Osteocyte (in vitro differentiated cells): ENCODE results near the gene CLDND1. TPM values are rescaled to one million over a fixed set of nuclear protein-coding genes. Genes with fewer than 3 reads are reported as not detected.
"Not testable (repeated sequence)": the region's sequence is repeated elsewhere in the genome, so short reads cannot be mapped to it uniquely, and the experiment has no call there.

Experiments used
- DNase-seq: peaks from one replicate; pipeline ENCODE4 v3.0.0; 2021; ENCODE audit warnings: mixed read lengths; ENCODE audit not compliant: unreplicated experiment; ENCODE audit errors: extremely low spot score
- H3K27ac Mint-ChIP-seq: one replicate; pipeline ENCODE4 v1.8.0; 2021; ENCODE audit warnings: mild to moderate bottlenecking, mixed read lengths; ENCODE audit not compliant: unreplicated experiment
- H3K27me3 Mint-ChIP-seq: one replicate; pipeline ENCODE4 v1.8.0; 2021; ENCODE audit warnings: mixed read lengths; ENCODE audit not compliant: unreplicated experiment
- H3K36me3 Mint-ChIP-seq: one replicate; pipeline ENCODE4 v1.8.0; 2021; ENCODE audit warnings: mixed read lengths; ENCODE audit not compliant: unreplicated experiment
- H3K4me1 Mint-ChIP-seq: one replicate; pipeline ENCODE4 v1.8.0; 2021; ENCODE audit warnings: mixed read lengths; ENCODE audit not compliant: unreplicated experiment
- H3K4me3 Mint-ChIP-seq: one replicate; pipeline ENCODE4 v1.8.0; 2021; ENCODE audit warnings: mild to moderate bottlenecking, moderate library complexity, mixed read lengths; ENCODE audit not compliant: unreplicated experiment
- H3K9me3 Mint-ChIP-seq: one replicate; pipeline ENCODE4 v1.8.0; 2021; ENCODE audit warnings: mixed read lengths; ENCODE audit not compliant: unreplicated experiment
- total RNA-seq: library from RNA; stranded (reverse); gene quantifications from 2 replicates; pipeline ENCODE4 v1.2.1, GENCODE V29; 2021
- TF ChIP-seq, protein P1 (sequence below): fragments of 200-600 bp; sonication (generic); IDR thresholded peaks from 2 replicates; pipeline ENCODE4 v1.5.0; 2021; ENCODE audit warnings: antibody characterized with exemption, mild to moderate bottlenecking, moderate library complexity

Gene CLDND1
- total RNA-seq, 1 donor from 2014 or later, result 93.2 TPM

DNA sequence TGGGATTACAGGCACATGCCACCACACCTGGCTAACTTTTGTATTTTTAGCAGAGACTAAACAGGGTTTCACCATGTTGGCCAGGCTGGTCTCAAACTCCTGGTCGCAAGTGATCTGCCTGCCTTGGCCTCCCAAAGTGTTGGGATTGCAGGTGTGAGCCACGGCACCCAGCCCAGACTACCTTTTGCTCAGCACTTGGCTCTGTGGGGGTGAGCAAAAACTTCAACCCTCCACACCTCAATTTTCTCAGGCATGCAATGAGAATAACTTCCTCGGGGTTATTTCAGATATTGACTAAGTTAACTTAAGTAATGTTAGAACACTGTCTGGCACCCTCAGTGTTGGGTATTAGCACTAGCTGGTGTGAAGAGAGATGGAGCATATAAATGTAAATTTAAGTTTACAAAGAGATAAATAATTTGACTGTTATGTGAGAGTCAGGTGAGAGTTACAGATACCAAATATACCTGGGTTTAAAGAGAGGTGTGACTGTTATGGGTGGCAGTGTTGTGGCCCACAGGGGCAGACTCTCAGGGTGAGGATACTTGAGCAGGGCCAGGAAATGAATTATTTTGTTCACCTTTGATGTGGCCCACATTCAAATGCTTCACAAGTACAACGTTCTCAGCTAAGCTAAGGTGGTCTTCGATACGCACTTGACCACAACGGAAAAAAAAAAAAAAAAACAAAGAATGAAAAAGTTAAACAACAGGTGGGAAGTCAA is 41.7 kb upstream of the CLDND1 start:
- no peak for DNase-seq
- H3K27me3 Mint-ChIP-seq, result peaks cover 59% of the 10 kb centered on the region
- H3K9me3 Mint-ChIP-seq, result no peaks in the 10 kb centered on the region
- no peaks in the 10 kb centered on the region for H3K4me1 Mint-ChIP-seq
- TF ChIP-seq, protein P1, sequence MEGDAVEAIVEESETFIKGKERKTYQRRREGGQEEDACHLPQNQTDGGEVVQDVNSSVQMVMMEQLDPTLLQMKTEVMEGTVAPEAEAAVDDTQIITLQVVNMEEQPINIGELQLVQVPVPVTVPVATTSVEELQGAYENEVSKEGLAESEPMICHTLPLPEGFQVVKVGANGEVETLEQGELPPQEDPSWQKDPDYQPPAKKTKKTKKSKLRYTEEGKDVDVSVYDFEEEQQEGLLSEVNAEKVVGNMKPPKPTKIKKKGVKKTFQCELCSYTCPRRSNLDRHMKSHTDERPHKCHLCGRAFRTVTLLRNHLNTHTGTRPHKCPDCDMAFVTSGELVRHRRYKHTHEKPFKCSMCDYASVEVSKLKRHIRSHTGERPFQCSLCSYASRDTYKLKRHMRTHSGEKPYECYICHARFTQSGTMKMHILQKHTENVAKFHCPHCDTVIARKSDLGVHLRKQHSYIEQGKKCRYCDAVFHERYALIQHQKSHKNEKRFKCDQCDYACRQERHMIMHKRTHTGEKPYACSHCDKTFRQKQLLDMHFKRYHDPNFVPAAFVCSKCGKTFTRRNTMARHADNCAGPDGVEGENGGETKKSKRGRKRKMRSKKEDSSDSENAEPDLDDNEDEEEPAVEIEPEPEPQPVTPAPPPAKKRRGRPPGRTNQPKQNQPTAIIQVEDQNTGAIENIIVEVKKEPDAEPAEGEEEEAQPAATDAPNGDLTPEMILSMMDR, result no peak
- H3K36me3 Mint-ChIP-seq, result no peaks in the 10 kb centered on the region
- H3K27ac Mint-ChIP-seq, result no peak overlapping the region
- no peak overlapping the region for H3K4me3 Mint-ChIP-seq

DNA sequence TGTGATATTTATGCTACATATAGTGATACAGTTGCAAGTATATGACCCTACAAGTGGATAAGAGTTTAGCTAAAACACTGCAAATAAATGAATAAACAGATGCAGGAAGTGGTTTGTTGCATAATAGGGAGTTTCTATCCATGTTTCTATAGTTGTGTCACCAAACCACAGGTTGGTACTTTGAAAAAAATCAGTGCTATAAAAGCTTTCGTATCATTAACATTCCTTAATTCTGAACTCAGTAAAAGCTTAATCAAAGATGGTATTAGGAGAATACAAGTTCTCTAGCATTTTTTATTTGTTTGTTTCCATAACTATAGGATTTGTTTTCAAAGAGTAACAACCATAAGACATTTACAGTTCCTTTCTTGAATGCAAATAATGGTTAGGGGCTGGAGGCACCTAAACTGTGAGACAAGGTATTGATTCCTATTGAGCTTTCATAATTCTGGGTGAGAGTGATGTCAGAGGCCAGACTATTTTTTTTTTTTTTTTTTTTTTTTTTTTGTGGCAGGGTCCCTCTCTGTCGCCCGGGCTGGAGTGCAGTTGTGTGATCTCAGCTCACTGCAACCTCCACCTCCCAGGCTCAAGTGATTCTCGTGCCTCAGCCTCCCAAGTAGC is 41.1 kb upstream of the CLDND1 start:
- no peak for DNase-seq
- Mint-ChIP-seq H3K36me3 (no peaks in the 10 kb centered on the region), H3K4me1 (no peaks in the 10 kb centered on the region), H3K27ac (no peak overlapping the region), H3K4me3 (no peak overlapping the region), H3K27me3 (peaks cover 66% of the 10 kb centered on the region), H3K9me3 (no peaks in the 10 kb centered on the region)
- TF ChIP-seq, protein P1, result no peak

DNA sequence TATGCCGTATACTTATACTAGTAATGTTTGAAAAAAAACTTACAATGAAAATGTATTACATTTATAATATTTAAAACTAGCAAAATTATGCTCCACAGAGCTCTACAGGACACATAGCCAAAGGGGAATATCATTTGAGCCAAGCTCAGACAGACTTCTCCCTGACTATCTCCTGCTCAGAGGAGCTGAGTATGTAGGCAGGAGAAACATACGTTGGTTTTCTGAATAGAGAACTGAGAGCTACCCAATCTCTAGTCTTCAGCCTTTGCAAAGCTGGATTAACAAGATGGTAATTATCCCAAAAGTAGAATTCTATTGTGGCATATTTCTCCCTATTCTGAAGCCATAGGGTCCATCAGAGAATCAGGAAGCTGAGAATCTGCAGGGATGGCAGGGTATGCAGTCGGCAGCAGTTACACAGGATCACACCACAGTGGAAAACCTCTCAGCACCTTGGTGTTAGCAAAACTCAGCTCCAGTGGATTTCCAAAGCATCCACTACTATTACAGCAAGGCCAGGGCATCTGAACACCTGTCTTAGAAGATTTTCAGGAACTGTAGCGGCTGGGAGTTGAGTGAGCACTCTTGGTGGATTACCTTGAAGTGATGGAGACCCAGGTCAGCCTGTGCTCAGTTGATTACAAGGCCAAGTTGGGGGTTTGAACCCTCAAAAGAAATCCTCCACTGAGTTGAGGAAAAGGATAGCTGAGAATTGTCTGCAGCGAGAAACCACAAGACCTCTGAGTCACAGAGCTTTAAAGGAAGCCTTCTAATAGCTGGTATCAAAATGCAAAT is 39.2 kb upstream of the CLDND1 start:
- H3K27me3 Mint-ChIP-seq, result peaks cover 73% of the 10 kb centered on the region

DNA sequence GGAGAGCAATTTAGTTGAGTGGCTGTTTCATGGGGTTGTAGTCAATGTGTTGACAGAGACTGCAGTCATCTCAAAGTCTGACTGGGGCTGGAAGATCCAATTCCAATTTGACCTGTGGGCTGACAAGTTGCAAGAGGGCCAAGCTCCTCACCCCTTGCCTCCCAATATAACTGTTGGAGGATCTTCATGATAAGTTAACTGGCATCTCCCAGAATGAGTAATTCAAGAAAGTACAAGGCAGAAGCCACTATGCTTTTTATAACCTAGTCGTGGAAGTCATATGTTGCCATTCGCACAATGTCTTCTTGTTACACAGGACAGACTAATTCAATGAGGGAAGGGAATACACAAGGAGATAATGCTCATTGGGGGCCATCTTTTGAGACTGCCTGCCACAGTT is 38.2 kb upstream of the CLDND1 start:
- Mint-ChIP-seq H3K4me3 (no peak overlapping the region), H3K27me3 (peaks cover 78% of the 10 kb centered on the region), H3K4me1 (no peaks in the 10 kb centered on the region), H3K27ac (no peak overlapping the region), H3K36me3 (no peaks in the 10 kb centered on the region), H3K9me3 (no peaks in the 10 kb centered on the region)
- no peak for DNase-seq
- TF ChIP-seq, protein P1, result no peak

More for the DNA sequence above, 39.2 kb upstream of the CLDND1 start:
- no peaks in the 10 kb centered on the region for H3K4me1 Mint-ChIP-seq
- no peaks in the 10 kb centered on the region for H3K36me3 Mint-ChIP-seq
- no peak overlapping the region for H3K27ac Mint-ChIP-seq
- no peak overlapping the region for H3K4me3 Mint-ChIP-seq
- no peak for DNase-seq
- H3K9me3 Mint-ChIP-seq, result no peaks in the 10 kb centered on the region
- TF ChIP-seq, protein P1, result no peak

DNA sequence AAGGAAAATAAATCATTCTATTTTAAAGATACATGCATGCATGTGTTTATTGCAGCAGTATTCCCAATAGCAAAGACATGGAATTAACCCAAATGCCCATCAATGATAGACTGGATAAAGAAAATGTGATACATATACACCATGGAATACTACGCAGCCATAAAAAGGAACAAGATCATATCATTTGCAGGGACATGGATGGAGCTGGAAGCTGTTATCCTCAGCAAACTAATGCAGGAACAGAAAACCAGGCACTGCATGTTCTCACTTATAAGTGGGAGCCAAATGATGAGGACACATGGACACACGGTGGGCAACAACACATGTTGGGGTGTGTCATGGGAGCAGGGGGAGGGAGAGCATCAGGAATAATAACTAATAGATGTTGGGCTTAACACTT is 37.1 kb upstream of the CLDND1 start:
- not testable (repeated sequence) for H3K36me3 Mint-ChIP-seq, H3K4me3 Mint-ChIP-seq, DNase-seq, H3K4me1 Mint-ChIP-seq, H3K27ac Mint-ChIP-seq, H3K9me3 Mint-ChIP-seq
- H3K27me3 Mint-ChIP-seq, result peaks cover 84% of the 10 kb centered on the region
